H1 (cell line): ENCODE results near the gene MARCHF3. TPM values are rescaled to one million over a fixed set of nuclear protein-coding genes. Genes with fewer than 3 reads are reported as not detected.

Source experiments
- CTCF ChIA-PET: fragments of 300-600 bp; sonication (Branson Sonifier 250); formaldehyde crosslinking; loops from one replicate; lab custom pipeline; 2021; ENCODE audit not compliant: partially characterized antibody; lab: Charles Lee
- POLR2A ChIA-PET: fragments of 300-600 bp; sonication (Branson Sonifier 250); formaldehyde crosslinking; loops from one replicate; lab custom pipeline; 2021; ENCODE audit warnings: inconsistent platforms; ENCODE audit not compliant: partially characterized antibody; lab: Charles Lee
- DNase-seq, 2 experiments: peaks; one replicate each; pipeline versions ENCODE4 v3.0.0 to v3.0.0-alpha.2; 2010 to 2022; ENCODE audit warnings: low spot score in 2 of 2, low read depth in 1 of 2, mixed read lengths in 1 of 2
- FAIRE-seq: peaks from 2 replicates; lab custom pipeline; 2011; peaks lifted over from hg19 to GRCh38; lab: Jason Lieb, UNC
- H2AFZ ChIP-seq: 2 replicates; pipeline ENCODE4 v1.8.1; 2012; ENCODE audit warnings: low read length, inconsistent platforms
- H2AK5ac ChIP-seq: 2 replicates; pipeline ENCODE4 v1.6.1; 2013; ENCODE audit warnings: low read depth, low read length
- H2BK120ac ChIP-seq: replicated peaks from 2 replicates; pipeline ENCODE3; 2013; ENCODE audit warnings: low read depth, low read length, inconsistent platforms
- H2BK12ac ChIP-seq: 2 replicates; pipeline ENCODE4 v1.6.1; 2013; ENCODE audit warnings: low read depth, low read length
- H2BK15ac ChIP-seq: 2 replicates; pipeline ENCODE4 v1.6.1; 2013; ENCODE audit warnings: low read length
- H2BK20ac ChIP-seq: 2 replicates; pipeline ENCODE4 v1.6.1; 2013; ENCODE audit warnings: low read length
- H2BK5ac ChIP-seq: 2 replicates; pipeline ENCODE4 v1.6.1; 2013; ENCODE audit warnings: low read depth, low read length
- H3K14ac ChIP-seq: 2 replicates; pipeline ENCODE4 v1.6.1; 2013; ENCODE audit warnings: inconsistent platforms; ENCODE audit not compliant: insufficient read length
- H3K18ac ChIP-seq: 2 replicates; pipeline ENCODE4 v1.6.1; 2013; ENCODE audit warnings: low read length; ENCODE audit errors: extremely low read depth
- H3K23ac ChIP-seq: 2 replicates; pipeline ENCODE4 v1.6.1; 2013; ENCODE audit warnings: inconsistent platforms; ENCODE audit not compliant: insufficient read length
- H3K23me2 ChIP-seq: 2 replicates; pipeline ENCODE4 v1.6.1; 2013; ENCODE audit warnings: low read depth, low read length
- H3K27ac ChIP-seq: 2 replicates; pipeline ENCODE4 v1.6.1; 2011; ENCODE audit warnings: low read depth, low read length, inconsistent platforms
- H3K27me3 ChIP-seq, 4 experiments: replicated peaks in 1 of 4; 1 replicate in 1 of 4; 2 replicates in 3 of 4; pipeline versions ENCODE4 v1.6.1 to v1.8.1; 2011 to 2013; ENCODE audit warnings: low read length in 3 of 4, mild to moderate bottlenecking in 3 of 4, inconsistent platforms in 2 of 4, mixed read lengths in 2 of 4, moderate library complexity in 1 of 4; ENCODE audit not compliant: control insufficient read depth in 3 of 4, insufficient read depth in 3 of 4; ENCODE audit errors: extremely low read depth in 1 of 4
- H3K36me3 ChIP-seq, 4 experiments: 2 replicates each; pipeline versions ENCODE4 v1.6.1 to v1.8.1; 2011 to 2013; ENCODE audit warnings: mild to moderate bottlenecking in 4 of 4, low read length in 3 of 4, moderate library complexity in 2 of 4, control low read depth in 1 of 4, inconsistent platforms in 1 of 4; ENCODE audit not compliant: insufficient read depth in 4 of 4, control insufficient read depth in 2 of 4
- H3K4ac ChIP-seq: replicated peaks from 2 replicates; pipeline ENCODE3; 2013; ENCODE audit warnings: low read length, low read depth, mixed read lengths, inconsistent platforms; ENCODE audit not compliant: insufficient read length
- H3K4me1 ChIP-seq, 4 experiments: replicated peaks in 1 of 4; 1 replicate in 1 of 4; 2 replicates in 3 of 4; pipeline versions ENCODE4 v1.6.1 to v1.8.1; 2011 to 2013; ENCODE audit warnings: low read length in 3 of 4, inconsistent platforms in 2 of 4, mixed read lengths in 1 of 4; ENCODE audit not compliant: insufficient read depth in 4 of 4, control insufficient read depth in 3 of 4
- H3K4me2 ChIP-seq, 2 experiments: 2 replicates each; pipeline versions ENCODE4 v1.6.1 to v1.8.1; 2011 to 2013; ENCODE audit warnings: low read depth in 2 of 2, low read length in 2 of 2, control low read depth in 1 of 2, inconsistent platforms in 1 of 2, mild to moderate bottlenecking in 1 of 2; ENCODE audit not compliant: insufficient read depth in 1 of 2
- H3K4me3 ChIP-seq, 4 experiments: fragments of 200-600, 300-600 bp in 1 of 4; sonication (generic), shearing (Covaris generic), sonication (Bioruptor Twin) in 1 of 4; 2 replicates each; pipeline versions ENCODE4 v1.5.1 to v1.8.1; 2011 to 2016; ENCODE audit warnings: low read length in 4 of 4, low read depth in 3 of 4, control low read depth in 2 of 4, inconsistent platforms in 2 of 4, mild to moderate bottlenecking in 2 of 4, mixed read lengths in 1 of 4, moderate library complexity in 1 of 4; ENCODE audit not compliant: insufficient read depth in 2 of 4; ENCODE audit errors: extremely low read depth in 1 of 4
- H3K56ac ChIP-seq: replicated peaks from 2 replicates; pipeline ENCODE3; 2013; ENCODE audit warnings: low read depth, mild to moderate bottlenecking, mixed read lengths, low read length, inconsistent platforms; ENCODE audit not compliant: insufficient read length
- H3K79me1 ChIP-seq: 2 replicates; pipeline ENCODE4 v1.6.1; 2013; ENCODE audit warnings: low read depth, low read length, control low read depth
- H3K79me2 ChIP-seq, 2 experiments: 2 replicates each; pipeline versions ENCODE4 v1.6.1 to v1.8.1; 2012 to 2013; ENCODE audit warnings: low read length in 2 of 2, mild to moderate bottlenecking in 2 of 2, inconsistent platforms in 1 of 2; ENCODE audit not compliant: insufficient read depth in 2 of 2, control insufficient read depth in 1 of 2
- H3K9ac ChIP-seq, 4 experiments: replicated peaks in 1 of 4; 1 replicate in 1 of 4; 2 replicates in 3 of 4; pipeline versions ENCODE4 v1.6.1 to v1.8.1; 2011 to 2013; ENCODE audit warnings: low read depth in 3 of 4, low read length in 3 of 4, control low read depth in 2 of 4, mild to moderate bottlenecking in 2 of 4, moderate library complexity in 2 of 4, inconsistent platforms in 1 of 4; ENCODE audit errors: extremely low read depth in 1 of 4
- H3K9me3 ChIP-seq, 2 experiments: 2 replicates each; pipeline versions ENCODE4 v1.6.1 to v1.8.1; 2012 to 2013; ENCODE audit warnings: mild to moderate bottlenecking in 2 of 2, moderate library complexity in 2 of 2, control low read depth in 1 of 2, inconsistent platforms in 1 of 2, low read depth in 1 of 2, low read length in 1 of 2, mixed read lengths in 1 of 2; ENCODE audit not compliant: insufficient read depth in 2 of 2
- H4K20me1 ChIP-seq, 2 experiments: replicated peaks in 1 of 2; 2 replicates each; pipeline versions ENCODE3 to v1.8.1; 2011 to 2013; ENCODE audit warnings: inconsistent platforms in 2 of 2, low read length in 2 of 2, mild to moderate bottlenecking in 1 of 2; ENCODE audit not compliant: insufficient read depth in 2 of 2, control insufficient read depth in 1 of 2
- H4K5ac ChIP-seq: 2 replicates; pipeline ENCODE4 v1.6.1; 2013; ENCODE audit warnings: low read length, low read depth, mixed read lengths, inconsistent platforms; ENCODE audit not compliant: insufficient read length
- H4K8ac ChIP-seq: 2 replicates; pipeline ENCODE4 v1.8.0; 2013; ENCODE audit warnings: mild to moderate bottlenecking, moderate library complexity, low read length, inconsistent platforms; ENCODE audit not compliant: insufficient read depth; ENCODE audit errors: extremely low read depth
- H4K91ac ChIP-seq: replicated peaks from 2 replicates; pipeline ENCODE3; 2013; ENCODE audit warnings: low read length, mixed read lengths, inconsistent platforms; ENCODE audit not compliant: insufficient read length
- ATF3 ChIP-seq: IDR thresholded peaks from 2 replicates; pipeline ENCODE4 v1.6.1; 2011; ENCODE audit warnings: low read depth, mild to moderate bottlenecking, low read length; ENCODE audit not compliant: insufficient read depth
- CREB1 ChIP-seq: IDR thresholded peaks from 2 replicates; pipeline ENCODE4 v1.6.1; 2012; ENCODE audit warnings: inconsistent platforms
- EP300 ChIP-seq, 2 experiments: IDR thresholded peaks; 1 replicate in 1 of 2; 2 replicates in 1 of 2; pipeline ENCODE4 v1.6.1; 2011 to 2012; ENCODE audit warnings: low read depth in 2 of 2, low read length in 2 of 2, mild to moderate bottlenecking in 2 of 2, borderline replicate concordance in 1 of 2, inconsistent platforms in 1 of 2, moderate library complexity in 1 of 2
- FOSL1 ChIP-seq: IDR thresholded peaks from 2 replicates; pipeline ENCODE4 v1.6.1; 2011; ENCODE audit warnings: mild to moderate bottlenecking, low read depth, low read length, moderate library complexity; ENCODE audit not compliant: insufficient read depth
- GTF2F1 ChIP-seq: IDR thresholded peaks from 2 replicates; pipeline ENCODE4 v1.6.1; 2012; ENCODE audit warnings: low read depth, low read length, improper control_type of control experiment, borderline replicate concordance
- HDAC6 ChIP-seq: IDR thresholded peaks from one replicate; pipeline ENCODE4 v1.7.1; 2012; ENCODE audit warnings: low read depth, mild to moderate bottlenecking, inconsistent platforms, low read length, moderate library complexity
- JUND ChIP-seq: IDR thresholded peaks from 2 replicates; pipeline ENCODE4 v1.6.1; 2011; ENCODE audit warnings: mild to moderate bottlenecking, improper control_type of control experiment, low read length
- POLR2A ChIP-seq, 2 experiments: IDR thresholded peaks; 1 replicate in 1 of 2; 2 replicates in 1 of 2; pipeline ENCODE4 v1.6.1; 2011; ENCODE audit warnings: low read depth in 2 of 2, low read length in 2 of 2, mild to moderate bottlenecking in 2 of 2; ENCODE audit errors: control extremely low read depth in 1 of 2
- POLR2AphosphoS5 ChIP-seq: IDR thresholded peaks from 2 replicates; pipeline ENCODE4 v1.6.1; 2011; ENCODE audit warnings: low read depth, low read length
- SAP30 ChIP-seq: fragments of 300-600 bp; sonication (generic); IDR thresholded peaks from 2 replicates; pipeline ENCODE4 v1.7.1; 2012; ENCODE audit warnings: low read length, moderate library complexity, mild to moderate bottlenecking, inconsistent platforms; ENCODE audit not compliant: insufficient read depth, insufficient replicate concordance
- SIX5 ChIP-seq: IDR thresholded peaks from 2 replicates; pipeline ENCODE4 v1.6.1; 2011; ENCODE audit warnings: mild to moderate bottlenecking, low read depth, low read length
- SUZ12 ChIP-seq: fragments of 200-600 bp; sonication (generic); IDR thresholded peaks from 2 replicates; pipeline ENCODE4 v1.6.1; 2012; ENCODE audit warnings: mild to moderate bottlenecking, inconsistent platforms, low read length, moderate library complexity, mixed read lengths
- TBP ChIP-seq: IDR thresholded peaks from 2 replicates; pipeline ENCODE4 v1.6.1; 2011; ENCODE audit warnings: low read depth, low read length, improper control_type of control experiment
- TEAD4 ChIP-seq: IDR thresholded peaks from 2 replicates; pipeline ENCODE4 v1.6.1; 2012; ENCODE audit warnings: low read depth, low read length, inconsistent platforms, mixed read lengths
- whole genome bisulfite sequencing, 2 experiments: shearing (Covaris generic) in 1 of 2; methylation state at CpG; one replicate each; pipeline versions ENCODE4 v1.1.6 to v1.1.7; 2013 to 2015; ENCODE audit warnings: low lambda C conversion rate in 2 of 2, mixed read lengths in 2 of 2, inconsistent platforms in 1 of 2, low coverage in 1 of 2, missing lambda C conversion rate in 1 of 2; ENCODE audit not compliant: insufficient replicate concordance in 2 of 2, insufficient coverage in 1 of 2, insufficient read length in 1 of 2; ENCODE audit errors: extremely low coverage in 1 of 2, missing lambda C conversion rate in 1 of 2; 5-methylcytosine and 5-hydroxymethylcytosine counted together
- polyA plus RNA-seq, 7 experiments: library from polyadenylated mRNA; depleted of rRNA in 3 of 7; stranded (reverse) in 5 of 7; unstranded in 2 of 7; fragments of >200 nt in 5 of 7; fragments of 200-250 nt in 2 of 7; gene quantifications; 1 replicate in 5 of 7; 2 replicates in 1 of 7; 4 replicates in 1 of 7; pipeline versions ENCODE4 v1.2.1 to v1.2.3, GENCODE V29; 2011 to 2013; ENCODE audit warnings: missing spikeins in 2 of 7, mixed read lengths in 2 of 7
- total RNA-seq: library from RNA; stranded (reverse); fragmentation: NEBNext Ultra II Directional; extraction: Animal tissue kit (Norgen Biotek cat#: 25700); gene quantifications from 2 replicates; pipeline ENCODE4 v1.2.1, GENCODE V29; 2021

MARCHF3 gene
- total and polyA plus RNA-seq, 2 of the 8 experiments (the other 6 are each of a cell fraction or from before 2014, with no cell fraction given) = 12.0 to 16.9 TPM

- Histone ChIP-seq H2AFZ (no peak overlapping the region), H3K27me3 (no peaks in the 10 kb centered on the region), H3K9ac (no peak overlapping the region), H3K4me1 (peaks cover 0 to 12% (median 7%) of the 10 kb centered on the region in 4 experiments; a peak in 4 of 7 replicates), H2BK15ac (no peak overlapping the region), H3K79me2 (no peaks in the 10 kb centered on the region; a peak in 1 of 4 replicates), H2BK12ac (no peak overlapping the region), H3K36me3 (no peaks in the 10 kb centered on the region), H4K91ac (no peak overlapping the region), H2BK5ac (no peak overlapping the region), H3K4me2 (no peak overlapping the region; a peak in 1 of 4 replicates), H3K23me2 (no peaks in the 10 kb centered on the region), H3K79me1 (peaks cover 2% of the 10 kb centered on the region; the same call in 1 of the 2 replicates), H3K14ac (no peak overlapping the region), H2AK5ac (no peak overlapping the region), H3K18ac (no peak overlapping the region), H3K23ac (no peak overlapping the region), H3K27ac (no peak overlapping the region), H3K4me3 (no peak overlapping the region), H4K5ac (no peak overlapping the region), H3K4ac (no peak overlapping the region), H4K20me1 (no peaks in the 10 kb centered on the region), H3K56ac (no peak overlapping the region), H2BK20ac (no peak overlapping the region), H4K8ac (no peak overlapping the region), H3K9me3 (no peaks in the 10 kb centered on the region), H2BK120ac (no peak overlapping the region)
- POLR2A ChIA-PET = no interaction called here
- DNase-seq (no peak), FAIRE-seq (no peak)
- CTCF ChIA-PET = interaction anchor here (0.6 to 1.2 kb wide), 2 partner anchors 20 to 308 kb away, joined by 3 to 4 read pairs; no protein-coding TSS in a partner anchor
- 79% methylated on average over 2 of the region's 2 CpGs; no CpG with 5 or more reads in 1 of the 2 experiments for WGBS, 2 experiments
- TF ChIP-seq HDAC6 (no peak), POLR2AphosphoS5 (no peak), SIX5 (no peak), TBP (no peak), POLR2A (IDR thresholded peaks at IDR 0.05; ENCODE audit: control extremely low read depth in 1 of 2, low read depth in 2 of 2, low read length in 2 of 2) (no peak), CREB1 (no peak), ATF3 (no peak), SAP30 (no peak), SUZ12 (no peak), JUND (no peak), EP300 (IDR thresholded peaks at IDR 0.05; ENCODE audit: borderline replicate concordance in 1 of 2, low read depth in 2 of 2, low read length in 2 of 2) (no peak), TEAD4 (no peak), FOSL1 (no peak), GTF2F1 (no peak)
Observed at GRCh38 chr5:126969548-126969947, 60.8 kb downstream of the MARCHF3 start.
